T-helper 9 cell (primary cell): Measurements from ENCODE around the gene ZNF329.
"Not testable (repeated sequence)": the region's sequence is repeated elsewhere in the genome, so short reads cannot be mapped to it uniquely, and the experiment has no call there.

Experiments used
- DNase-seq: peaks from one replicate; pipeline ENCODE4 v3.0.0-alpha.2; 2020
- total RNA-seq, 2 donors: gene quantifications; one replicate each; lab custom pipeline; 2026; lab: John Stamatoyannopoulos, UW

The ZNF329 gene
- 32.8 to 50.9 reads per million in 2 donors for total RNA-seq

DNA sequence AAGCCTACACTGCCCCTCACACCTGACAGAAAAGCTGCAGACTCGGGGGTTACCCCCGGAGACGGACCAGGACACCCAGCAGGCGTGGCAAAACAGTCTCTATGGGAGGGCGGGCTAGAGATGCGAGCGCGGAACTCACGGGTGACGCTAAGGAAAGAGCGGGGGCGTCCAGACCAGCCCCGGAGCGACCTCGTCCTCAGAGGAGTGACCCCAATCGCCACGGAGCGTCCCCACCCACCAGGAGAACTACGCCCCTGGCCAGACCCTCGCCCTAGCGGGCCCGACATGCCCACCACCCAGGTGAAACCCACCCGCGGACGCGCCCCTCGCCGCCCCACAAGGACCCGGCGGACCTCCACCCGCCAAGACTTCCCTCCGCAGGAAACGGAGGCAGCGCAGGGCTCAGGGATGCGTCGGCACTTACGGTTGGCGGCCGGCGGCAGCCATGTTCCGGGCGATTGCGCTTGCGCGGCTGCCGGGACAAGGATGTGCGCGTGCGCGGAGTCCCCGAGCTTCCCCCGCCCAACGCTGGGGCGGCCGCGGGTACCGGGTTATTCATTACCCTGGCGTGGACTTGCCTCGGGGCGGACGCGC, at the start of gene ZNF329:
Gene ZNF329, minus strand, starts transcription at position 462 of the 594 bp plus-strand sequence. CDS start 21,286 bp downstream, outside the sequence.
- DNase-seq, result peak; percentile 89

GRCh38 chr19:58196901-58197616, 46.5 kb upstream of the ZNF329 start:
- no peak for DNase-seq

DNA sequence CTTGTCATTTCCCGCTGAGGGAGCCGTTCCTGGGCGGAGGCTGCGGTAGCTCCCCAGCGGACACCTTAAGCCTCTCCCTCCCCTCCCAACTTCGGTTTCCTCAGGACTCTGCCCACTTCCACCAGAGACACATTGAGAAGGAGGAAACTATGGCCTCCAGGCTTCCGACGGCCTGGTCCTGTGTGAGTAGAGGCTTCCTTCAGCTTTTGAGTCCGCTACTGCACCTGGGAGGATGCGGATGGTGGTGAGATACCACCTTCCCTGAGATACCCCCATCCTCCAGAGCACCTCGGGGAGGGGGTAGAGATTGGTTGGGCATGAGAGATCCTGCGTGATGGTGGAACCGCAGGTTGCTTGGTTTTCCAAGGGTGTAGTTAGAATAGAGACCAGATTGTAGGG, 33.2 kb upstream of the ZNF329 start:
- no peak for DNase-seq

- peak; percentile 92 for DNase-seq
Observed at GRCh38 chr19:58182989-58183816, 32.6 kb upstream of the ZNF329 start, which contains the start of gene ZNF274. Gene ZNF274, plus strand, starts transcription at chr19:58183061. Its CDS starts 905 bp downstream, at chr19:58183966.

GRCh38 chr19:58182577-58182988, 32.0 kb upstream of the ZNF329 start:
- peak; percentile 72 for DNase-seq

GRCh38 chr19:58181902-58182576, 31.4 kb upstream of the ZNF329 start:
- peak; percentile 40 for DNase-seq

GRCh38 chr19:58170860-58171259, 20.3 kb upstream of the ZNF329 start:
- no peak for DNase-seq

GRCh38 chr19:58166708-58167280, 16.2 kb upstream of the ZNF329 start:
- no peak for DNase-seq

- DNase-seq, result no peak
Observed at GRCh38 chr19:58166268-58166667, 15.7 kb upstream of the ZNF329 start.

- no peak for DNase-seq
Observed at GRCh38 chr19:58157045-58157728, 6.6 kb upstream of the ZNF329 start.

DNA sequence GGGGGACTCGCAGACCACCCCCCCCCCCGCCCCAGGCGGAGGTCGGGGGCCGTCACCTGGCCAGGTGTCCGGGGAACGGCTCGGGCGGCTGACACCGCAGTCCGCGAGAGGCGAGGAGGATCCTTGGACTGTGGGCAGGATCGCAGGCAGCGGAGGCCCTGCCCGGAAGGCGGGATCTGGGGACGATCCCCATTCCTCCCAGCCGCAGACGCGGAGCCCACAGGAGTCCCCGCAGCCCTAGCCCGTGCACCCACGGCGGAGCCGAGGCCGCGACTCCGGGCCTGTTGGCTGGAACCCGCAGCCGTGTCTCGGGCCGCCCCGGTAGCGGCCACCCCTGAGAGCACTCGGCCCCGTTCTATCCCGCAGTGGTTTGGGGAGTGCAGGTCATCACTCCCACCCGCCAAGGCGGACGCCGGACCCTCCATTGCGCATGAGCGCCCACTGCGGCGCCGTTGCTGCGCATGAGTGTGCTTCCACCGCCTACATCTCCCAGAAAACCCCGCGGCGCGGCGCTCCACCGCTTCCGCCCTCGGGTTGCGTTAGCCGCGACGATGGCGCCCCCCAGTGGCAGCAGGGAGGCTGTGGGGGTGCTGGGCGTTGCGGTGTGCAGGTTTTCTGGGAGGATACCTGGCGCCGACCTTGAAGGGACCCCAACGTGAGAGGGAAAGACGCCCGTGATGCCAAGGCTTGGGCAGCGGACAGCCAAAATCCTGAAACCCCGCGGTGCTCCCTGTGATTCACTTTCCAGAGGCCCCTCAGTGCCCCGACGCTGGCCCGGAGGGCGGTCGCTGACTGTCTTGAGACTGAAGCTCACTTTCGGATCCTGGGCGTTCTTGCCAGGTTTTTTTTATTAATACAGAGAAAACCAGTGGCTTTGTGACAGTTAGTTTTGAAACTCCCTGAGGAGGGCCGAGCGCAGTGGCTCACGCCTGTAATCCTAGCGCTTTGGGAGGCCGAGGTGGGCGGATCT, 4.4 kb upstream of the ZNF329 start:
- peak; percentile 99 for DNase-seq

- no peak for DNase-seq
Observed at GRCh38 chr19:58154287-58154678, 3.7 kb upstream of the ZNF329 start.

DNA sequence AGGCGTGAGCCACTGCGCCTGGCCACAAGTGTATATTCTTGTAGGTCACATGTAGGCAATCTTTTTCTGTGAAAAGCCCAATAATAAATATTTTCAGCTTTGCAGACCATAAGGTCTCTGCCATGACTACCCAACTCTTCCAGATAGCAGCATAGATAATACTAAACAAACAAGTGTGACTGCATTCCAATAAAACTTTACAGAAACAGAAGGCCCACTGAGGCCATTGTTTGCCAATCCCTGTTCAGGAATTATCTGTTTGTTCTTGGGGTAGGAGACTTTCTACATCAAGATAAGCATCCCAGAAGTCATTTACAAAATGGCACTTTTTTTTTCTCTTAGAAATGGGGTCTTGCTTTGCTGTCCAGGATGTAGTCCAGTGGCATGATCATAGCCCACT, 2.8 kb upstream of the ZNF329 start:
- no peak for DNase-seq

GRCh38 chr19:58147475-58147874, 3.1 kb downstream of the ZNF329 start:
- DNase-seq, result not testable (repeated sequence)

- DNase-seq, result no peak
Observed at GRCh38 chr19:58145849-58146248, 4.7 kb downstream of the ZNF329 start.

GRCh38 chr19:58134244-58134643, 16.3 kb downstream of the ZNF329 start:
- DNase-seq, result no peak

- no peak for DNase-seq
Observed at GRCh38 chr19:58129284-58129683, 21.3 kb downstream of the ZNF329 start.

DNA sequence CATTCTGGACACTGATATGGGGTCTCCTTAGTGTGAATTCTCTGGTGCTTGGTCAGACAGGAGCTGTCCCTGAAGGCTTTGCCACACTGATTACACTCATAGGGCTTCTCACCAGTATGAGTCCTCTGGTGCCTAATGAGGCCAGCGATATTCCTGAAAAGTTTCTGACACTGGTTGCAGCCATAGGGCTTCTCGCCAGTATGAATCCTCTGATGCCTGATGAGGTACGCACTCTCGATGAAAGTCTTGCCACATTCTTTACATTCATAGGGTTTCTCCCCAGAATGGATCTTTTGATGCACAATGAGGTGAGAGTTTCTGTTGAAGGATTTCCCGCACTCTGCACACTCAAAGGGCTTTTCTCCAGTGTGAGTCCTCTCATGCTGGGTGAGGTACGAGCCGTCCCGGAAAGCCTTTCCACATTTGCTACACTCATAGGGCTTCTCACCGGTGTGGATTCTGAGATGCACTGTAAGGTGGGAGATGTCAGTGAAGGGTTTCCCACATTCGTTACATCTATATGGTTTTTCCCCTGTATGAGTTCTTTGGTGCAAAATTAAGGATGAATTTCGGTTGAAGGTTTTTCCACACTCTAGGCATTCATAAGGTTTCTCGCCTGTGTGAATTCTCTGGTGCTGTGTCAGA, 22.4 kb downstream of the ZNF329 start:
- DNase-seq, result no peak

- DNase-seq, result no peak
Observed at GRCh38 chr19:58123354-58123753, 27.2 kb downstream of the ZNF329 start.
